ENCODE data around the gene FOXP1. TPM values are rescaled to one million over a fixed set of nuclear protein-coding genes. Genes with fewer than 3 reads are reported as not detected.
"Not testable (repeated sequence)": the region's sequence is repeated elsewhere in the genome, so short reads cannot be mapped to it uniquely, and the experiment has no call there.

FOXP1 gene
- total RNA-seq, 1 experiment from 2014 or later: 2.9 TPM

DNA sequence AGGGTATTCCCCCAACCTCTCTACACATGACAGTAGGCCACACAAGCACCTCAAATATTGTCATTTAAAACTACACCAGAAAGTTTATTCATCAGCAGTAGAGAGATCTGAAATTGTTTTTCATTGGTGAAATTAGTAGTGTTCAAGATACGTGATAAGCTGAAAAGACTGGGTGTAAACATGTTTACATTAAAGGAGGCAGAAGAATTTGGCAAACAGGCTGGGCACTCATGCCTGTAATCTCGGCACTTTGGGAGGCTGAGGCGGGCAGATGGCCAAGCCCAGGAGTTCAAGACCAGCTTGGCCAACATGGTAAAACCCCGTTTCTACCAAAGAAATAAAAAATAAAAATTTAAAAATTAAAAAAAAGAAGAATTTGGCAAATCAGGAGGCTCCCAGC lies 255.6 kb downstream of the FOXP1 start:
- ChIA-PET CTCF (no interaction called here), POLR2A (no interaction called here)
- H3K27ac ChIP-seq (ENCODE audit: low read length): no peak overlapping the region
- H3K4me3 ChIP-seq (ENCODE audit: low read depth in 2 of 2, low read length in 2 of 2): no peak overlapping the region
- no peak for ATAC-seq
- H3K9me3 ChIP-seq (ENCODE audit: control insufficient read depth, insufficient read depth, low read depth, low read length): no peaks in the 10 kb centered on the region
- no peaks in the 10 kb centered on the region for H3K36me3 ChIP-seq (ENCODE audit: control insufficient read depth, insufficient read depth, low read length)
- H3K4me1 ChIP-seq (ENCODE audit: control insufficient read depth, insufficient read depth, low read length): no peaks in the 10 kb centered on the region
- no peak for DNase-seq (ENCODE audit: low read depth, low spot score)
- in situ Hi-C loops (cut with HindIII; ENCODE audit: low pct_unique_long_range_greater_than_20kb, low sequenced_read_pairs) (no loop called here), intact Hi-C loops (cut with micrococcal nuclease; ENCODE audit: unreplicated experiment) (no loop called here)
- no TSS peak for BruUV-seq (replicated peaks)
- no peak for TF ChIP-seq SIN3A (IDR thresholded peaks at IDR 0.05; ENCODE audit: borderline replicate concordance, insufficient read depth, low read depth, low read length)
- TF ChIP-seq, protein P1, sequence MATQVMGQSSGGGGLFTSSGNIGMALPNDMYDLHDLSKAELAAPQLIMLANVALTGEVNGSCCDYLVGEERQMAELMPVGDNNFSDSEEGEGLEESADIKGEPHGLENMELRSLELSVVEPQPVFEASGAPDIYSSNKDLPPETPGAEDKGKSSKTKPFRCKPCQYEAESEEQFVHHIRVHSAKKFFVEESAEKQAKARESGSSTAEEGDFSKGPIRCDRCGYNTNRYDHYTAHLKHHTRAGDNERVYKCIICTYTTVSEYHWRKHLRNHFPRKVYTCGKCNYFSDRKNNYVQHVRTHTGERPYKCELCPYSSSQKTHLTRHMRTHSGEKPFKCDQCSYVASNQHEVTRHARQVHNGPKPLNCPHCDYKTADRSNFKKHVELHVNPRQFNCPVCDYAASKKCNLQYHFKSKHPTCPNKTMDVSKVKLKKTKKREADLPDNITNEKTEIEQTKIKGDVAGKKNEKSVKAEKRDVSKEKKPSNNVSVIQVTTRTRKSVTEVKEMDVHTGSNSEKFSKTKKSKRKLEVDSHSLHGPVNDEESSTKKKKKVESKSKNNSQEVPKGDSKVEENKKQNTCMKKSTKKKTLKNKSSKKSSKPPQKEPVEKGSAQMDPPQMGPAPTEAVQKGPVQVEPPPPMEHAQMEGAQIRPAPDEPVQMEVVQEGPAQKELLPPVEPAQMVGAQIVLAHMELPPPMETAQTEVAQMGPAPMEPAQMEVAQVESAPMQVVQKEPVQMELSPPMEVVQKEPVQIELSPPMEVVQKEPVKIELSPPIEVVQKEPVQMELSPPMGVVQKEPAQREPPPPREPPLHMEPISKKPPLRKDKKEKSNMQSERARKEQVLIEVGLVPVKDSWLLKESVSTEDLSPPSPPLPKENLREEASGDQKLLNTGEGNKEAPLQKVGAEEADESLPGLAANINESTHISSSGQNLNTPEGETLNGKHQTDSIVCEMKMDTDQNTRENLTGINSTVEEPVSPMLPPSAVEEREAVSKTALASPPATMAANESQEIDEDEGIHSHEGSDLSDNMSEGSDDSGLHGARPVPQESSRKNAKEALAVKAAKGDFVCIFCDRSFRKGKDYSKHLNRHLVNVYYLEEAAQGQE (IDR thresholded peaks at IDR 0.05; ENCODE audit: insufficient read depth in 1 of 2, low read depth in 2 of 2, low read length in 1 of 2): no peak
- no peak for TF ChIP-seq POLR2AphosphoS5 (IDR thresholded peaks at IDR 0.05; ENCODE audit: low read depth, low read length)
- TF ChIP-seq CTCF (IDR thresholded peaks at IDR 0.05): no peak
- TF ChIP-seq TCF7L2 (IDR thresholded peaks at IDR 0.05; ENCODE audit: low read depth, low read length): no peak
- H3K27me3 ChIP-seq (ENCODE audit: control insufficient read depth, insufficient read depth, low read length): no peaks in the 10 kb centered on the region

DNA sequence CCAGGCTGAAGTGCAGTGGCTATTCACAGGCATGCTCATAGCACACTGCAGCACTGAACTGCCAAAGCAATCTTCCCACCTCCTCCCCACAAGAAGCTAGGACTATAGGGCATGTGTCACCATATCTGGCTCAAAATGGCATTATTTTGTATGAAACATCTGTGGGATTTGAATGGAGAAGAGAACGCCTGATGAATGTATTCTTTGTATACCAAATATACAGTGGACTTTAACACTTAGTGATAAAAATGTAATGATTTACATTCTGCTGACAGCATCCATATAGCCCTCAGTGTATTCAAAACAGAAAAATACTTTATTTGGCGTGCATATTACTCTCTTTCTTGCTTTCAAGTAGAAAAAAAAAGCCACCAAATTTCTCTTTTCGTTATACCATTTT lies 257.8 kb downstream of the FOXP1 start:
- in situ Hi-C loops (cut with HindIII; ENCODE audit: low pct_unique_long_range_greater_than_20kb, low sequenced_read_pairs) (no loop called here), intact Hi-C loops (cut with micrococcal nuclease; ENCODE audit: unreplicated experiment) (no loop called here)
- ATAC-seq (no peak), DNase-seq (ENCODE audit: low read depth, low spot score) (no peak)
- no peak overlapping the region for H3K27ac ChIP-seq (ENCODE audit: low read length)
- no peaks in the 10 kb centered on the region for H3K36me3 ChIP-seq (ENCODE audit: control insufficient read depth, insufficient read depth, low read length)
- no peaks in the 10 kb centered on the region for H3K4me1 ChIP-seq (ENCODE audit: control insufficient read depth, insufficient read depth, low read length)
- BruUV-seq (replicated peaks): no TSS peak
- TF ChIP-seq CTCF (IDR thresholded peaks at IDR 0.05): no peak
- TF ChIP-seq, protein P1 (IDR thresholded peaks at IDR 0.05; ENCODE audit: insufficient read depth in 1 of 2, low read depth in 2 of 2, low read length in 1 of 2): no peak
- no peak for TF ChIP-seq TCF7L2 (IDR thresholded peaks at IDR 0.05; ENCODE audit: low read depth, low read length)
- no peak for TF ChIP-seq SIN3A (IDR thresholded peaks at IDR 0.05; ENCODE audit: borderline replicate concordance, insufficient read depth, low read depth, low read length)
- no peak for TF ChIP-seq POLR2AphosphoS5 (IDR thresholded peaks at IDR 0.05; ENCODE audit: low read depth, low read length)
- H3K4me3 ChIP-seq (ENCODE audit: low read depth in 2 of 2, low read length in 2 of 2): no peak overlapping the region
- no peaks in the 10 kb centered on the region for H3K9me3 ChIP-seq (ENCODE audit: control insufficient read depth, insufficient read depth, low read depth, low read length)
- POLR2A ChIA-PET: no interaction called here
- CTCF ChIA-PET: no interaction called here
- H3K27me3 ChIP-seq (ENCODE audit: control insufficient read depth, insufficient read depth, low read length): no peaks in the 10 kb centered on the region

DNA sequence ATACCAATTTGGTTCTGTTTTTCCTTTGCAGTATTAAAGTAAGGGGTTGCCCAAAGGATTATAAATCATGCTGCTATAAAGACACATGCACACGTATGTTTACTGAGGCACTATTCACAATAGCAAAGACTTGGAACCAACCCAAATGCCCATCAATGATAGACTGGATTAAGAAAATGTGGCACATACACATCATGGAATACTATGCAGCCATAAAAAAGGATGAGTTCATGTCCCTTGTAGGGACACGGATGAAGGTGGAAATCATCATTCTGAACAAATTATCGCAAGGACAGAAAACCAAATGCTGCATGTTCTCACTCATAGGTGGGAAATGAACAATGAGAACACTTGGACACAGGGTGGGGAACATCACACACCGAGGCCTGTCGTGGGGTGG lies 259.3 kb downstream of the FOXP1 start:
- in situ Hi-C loops (cut with HindIII; ENCODE audit: low pct_unique_long_range_greater_than_20kb, low sequenced_read_pairs); H3K36me3 ChIP-seq (ENCODE audit: control insufficient read depth, insufficient read depth, low read length); H3K27me3 ChIP-seq (ENCODE audit: control insufficient read depth, insufficient read depth, low read length); H3K4me3 ChIP-seq (ENCODE audit: low read depth in 2 of 2, low read length in 2 of 2); BruUV-seq (replicated peaks); POLR2A ChIA-PET; CTCF ChIA-PET; H3K4me1 ChIP-seq (ENCODE audit: control insufficient read depth, insufficient read depth, low read length); ATAC-seq; DNase-seq (ENCODE audit: low read depth, low spot score); H3K9me3 ChIP-seq (ENCODE audit: control insufficient read depth, insufficient read depth, low read depth, low read length); H3K27ac ChIP-seq (ENCODE audit: low read length); intact Hi-C loops (cut with micrococcal nuclease; ENCODE audit: unreplicated experiment): not testable (repeated sequence)

Data from Panc1 (cell line).